GM18508 (cell line): ENCODE results near the gene TOR1AIP2.
"Not testable (repeated sequence)": the region's sequence is repeated elsewhere in the genome, so short reads cannot be mapped to it uniquely, and the experiment has no call there.

ENCODE experiments used
- ATAC-seq: cut with Tn5 transposase; IDR thresholded peaks from one replicate; pipeline ENCODE4 v1.9.1; 2021; ENCODE audit warnings: moderate number of reproducible peaks; ENCODE audit not compliant: insufficient read depth, unreplicated experiment

The TOR1AIP2 gene

GRCh38 chr1:179876300-179876715 lies 1.3 kb downstream of the TOR1AIP2 start:
- no peak for ATAC-seq

DNA sequence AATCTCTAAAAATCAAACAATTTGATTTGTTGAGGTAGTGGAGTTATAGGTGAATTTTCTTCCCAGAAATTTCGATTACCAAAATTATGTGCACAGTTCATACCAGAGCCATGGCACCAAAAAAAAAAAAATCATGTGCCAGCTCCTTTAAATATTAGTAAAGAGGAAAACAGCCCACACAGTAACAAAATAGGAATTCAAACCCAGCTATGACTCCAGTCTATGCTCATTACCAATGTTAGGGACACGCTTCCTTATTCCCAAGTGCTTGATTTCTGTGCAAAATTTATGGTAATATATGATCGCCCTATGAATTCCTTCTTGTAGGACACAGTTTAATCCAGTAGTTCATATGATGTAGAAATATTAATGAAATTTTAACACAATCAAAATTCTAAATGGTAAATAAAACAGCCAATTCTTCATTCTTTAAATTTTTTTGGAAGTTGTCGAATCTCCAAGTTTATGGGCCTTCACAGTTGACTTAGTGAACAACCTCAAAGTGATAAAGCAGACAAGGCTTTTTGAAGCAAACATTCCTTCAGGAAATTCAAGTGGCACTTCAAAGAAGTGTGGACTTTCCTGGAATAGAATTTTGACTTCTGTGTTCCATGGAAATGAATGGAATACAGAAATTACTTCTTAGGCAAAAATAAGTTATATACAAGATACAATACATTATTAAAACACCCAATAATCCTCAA lies 1.9 kb downstream of the TOR1AIP2 start:
- ATAC-seq: no peak

DNA sequence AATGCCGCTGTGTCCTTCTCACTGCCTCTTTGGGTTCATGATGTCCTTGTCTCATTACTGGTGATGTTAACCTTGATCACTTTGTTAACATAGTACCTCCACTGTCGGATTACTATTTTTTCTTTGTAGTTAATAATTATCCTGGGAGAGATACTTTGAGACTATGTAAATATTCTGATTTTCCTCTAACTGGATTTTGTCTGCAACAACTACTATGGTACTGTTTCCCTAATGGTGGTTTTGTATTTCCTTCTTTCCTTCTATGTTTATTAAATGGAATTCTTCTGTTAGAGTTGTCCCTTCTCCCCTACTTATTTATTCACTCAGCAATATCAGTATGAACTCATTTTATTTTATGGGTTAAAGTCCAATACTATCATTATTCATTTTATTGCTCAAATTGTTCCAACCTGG lies 4.2 kb downstream of the TOR1AIP2 start:
- ATAC-seq: no peak

DNA sequence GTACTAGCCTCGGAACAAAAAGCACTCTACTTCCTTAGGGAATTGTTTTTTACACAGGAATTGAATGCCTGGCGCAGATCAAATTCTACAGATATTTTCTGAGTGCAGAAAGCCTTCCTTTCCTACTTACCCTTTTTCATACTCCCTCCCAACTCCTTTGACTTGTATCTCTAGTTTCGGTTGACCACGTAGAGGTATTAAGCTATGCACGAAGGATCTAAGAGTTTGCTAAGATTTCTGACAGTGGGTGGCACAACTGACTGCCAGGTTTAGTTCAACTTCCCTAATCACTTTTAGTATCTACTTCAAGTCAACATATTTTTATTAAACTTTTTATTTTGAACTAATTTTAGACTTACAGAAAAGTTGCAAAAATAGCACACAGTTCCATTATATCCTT lies 5.0 kb downstream of the TOR1AIP2 start:
- ATAC-seq: no peak

GRCh38 chr1:179871940-179872339 lies 5.7 kb downstream of the TOR1AIP2 start:
- ATAC-seq: no peak

GRCh38 chr1:179870870-179871269 lies 6.7 kb downstream of the TOR1AIP2 start:
- no peak for ATAC-seq

DNA sequence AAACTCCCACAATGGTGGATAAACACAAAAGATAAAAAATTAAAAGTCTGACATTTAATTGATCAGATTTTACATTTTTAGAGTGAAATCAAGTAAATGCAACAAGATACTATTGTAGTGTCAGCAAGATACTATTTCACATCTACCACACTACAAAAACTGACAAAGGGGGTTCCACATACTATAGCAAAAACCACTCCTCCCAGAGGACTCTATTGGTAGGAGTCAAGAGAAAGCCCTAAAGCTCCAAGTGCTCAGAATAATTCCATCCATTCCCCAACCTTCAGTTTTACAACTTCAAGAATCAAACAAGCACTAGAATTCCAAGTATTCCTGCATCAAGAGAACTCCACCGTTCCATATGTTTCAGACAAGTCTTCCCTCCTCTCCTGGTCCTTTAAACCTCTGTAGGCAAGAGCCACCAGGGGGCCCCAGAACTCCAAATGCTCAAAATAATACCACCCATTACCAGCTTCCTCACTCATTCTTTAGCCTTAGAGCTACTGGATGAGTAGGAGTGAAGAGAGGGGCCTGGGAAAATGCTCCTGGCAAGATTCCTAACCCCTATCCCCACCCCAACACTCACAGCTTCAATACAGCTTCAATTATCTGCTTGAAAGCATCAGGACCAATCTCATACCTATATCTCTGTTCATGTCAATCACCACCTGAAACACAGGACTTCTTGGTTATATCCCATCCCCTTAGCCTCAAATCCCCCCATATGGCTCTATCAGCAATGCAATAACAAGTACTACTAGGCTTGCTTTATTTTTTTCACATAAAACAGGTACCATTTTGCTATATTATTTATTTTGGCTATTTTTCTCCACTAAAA lies 9.9 kb downstream of the TOR1AIP2 start:
- no peak for ATAC-seq

- no peak for ATAC-seq
Measured at GRCh38 chr1:179866616-179867015, 11.0 kb downstream of the TOR1AIP2 start.

DNA sequence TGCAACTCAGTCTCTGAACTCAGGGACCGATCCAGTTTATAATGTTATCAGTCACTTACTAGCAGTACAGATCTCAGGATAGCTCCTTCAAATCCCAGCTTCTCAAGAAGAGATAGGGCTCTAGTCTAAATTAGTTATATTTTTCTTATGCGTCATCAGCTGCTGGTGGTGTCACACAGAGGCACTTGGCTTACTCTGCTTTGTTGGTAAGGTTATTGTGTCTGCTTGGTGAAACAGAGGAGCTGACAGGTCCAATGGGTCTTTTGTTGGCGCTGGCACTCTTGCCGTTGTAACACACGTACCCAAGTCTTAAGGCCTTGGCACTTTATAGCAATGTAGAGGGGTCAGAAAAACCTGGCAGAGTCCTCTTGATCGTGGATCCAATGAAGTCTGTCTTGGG lies 12.2 kb downstream of the TOR1AIP2 start:
- ATAC-seq: no peak

- ATAC-seq: no peak
Measured at GRCh38 chr1:179860652-179861051, 17.0 kb downstream of the TOR1AIP2 start.

- ATAC-seq: no peak
Measured at GRCh38 chr1:179857009-179857408, 20.6 kb downstream of the TOR1AIP2 start.

DNA sequence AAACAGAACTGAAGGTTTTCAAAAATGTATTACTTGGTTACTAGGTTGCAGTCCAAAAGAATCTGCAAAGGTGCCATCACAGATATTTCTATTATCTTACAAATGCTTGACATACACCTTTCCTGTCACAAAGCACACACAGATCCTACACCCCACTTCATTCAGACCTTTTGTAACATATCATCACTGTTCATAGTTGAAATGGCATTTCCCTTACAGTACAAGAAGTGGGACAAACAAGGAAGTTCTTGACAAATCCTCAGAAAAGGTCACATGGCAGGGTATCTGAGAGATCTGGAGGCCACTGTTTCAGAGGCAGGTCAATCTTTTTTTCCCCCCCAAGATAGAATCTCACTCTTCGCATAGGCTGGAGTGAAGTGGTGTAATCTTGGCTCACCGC lies 21.3 kb downstream of the TOR1AIP2 start:
- no peak for ATAC-seq

- ATAC-seq: not testable (repeated sequence)
Measured at GRCh38 chr1:179855831-179856230, 21.8 kb downstream of the TOR1AIP2 start.

GRCh38 chr1:179853102-179853501 lies 24.5 kb downstream of the TOR1AIP2 start:
- ATAC-seq: no peak

GRCh38 chr1:179848233-179848632 lies 29.4 kb downstream of the TOR1AIP2 start:
- no peak for ATAC-seq

GRCh38 chr1:179840107-179840506 lies 37.5 kb downstream of the TOR1AIP2 start:
- ATAC-seq: no peak

DNA sequence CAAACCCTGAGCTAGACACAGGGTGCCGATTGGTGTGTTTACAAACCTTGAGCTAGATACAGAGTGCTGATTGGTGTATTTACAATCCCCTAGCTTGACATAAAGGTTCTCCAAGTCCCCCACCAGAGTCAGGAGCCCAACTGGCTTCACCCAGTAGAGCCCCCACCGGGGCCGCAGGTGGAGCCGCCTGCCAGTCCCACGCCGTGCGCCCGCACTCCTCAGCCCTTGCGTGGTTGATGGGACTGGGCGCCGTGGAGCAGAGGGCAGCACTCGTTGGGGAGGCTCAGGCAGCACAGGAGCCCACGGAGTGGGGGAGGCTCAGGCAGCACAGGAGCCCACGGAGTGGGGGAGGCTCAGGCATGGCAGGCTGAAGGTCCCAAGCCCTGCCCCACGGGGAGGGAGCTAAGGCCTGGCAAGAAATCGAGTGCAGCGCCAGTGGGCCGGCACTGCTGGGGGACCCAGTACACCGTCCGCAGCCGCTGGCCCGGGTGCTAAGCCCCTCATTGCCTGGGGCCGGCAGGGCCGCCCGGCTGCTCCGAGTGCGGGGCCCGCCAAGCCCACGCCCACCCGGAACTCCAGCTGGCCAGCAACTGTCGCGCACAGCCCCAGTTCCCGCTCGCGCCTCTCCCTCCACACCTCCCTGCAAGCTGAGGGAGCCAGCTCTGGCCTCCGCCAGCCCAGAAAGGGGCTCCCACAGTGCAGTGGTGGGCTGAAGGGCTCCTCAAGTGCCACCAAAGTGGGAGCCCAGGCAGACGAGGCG lies 40.7 kb downstream of the TOR1AIP2 start:
- ATAC-seq: not testable (repeated sequence)

GRCh38 chr1:179831852-179832699 lies 45.5 kb downstream of the TOR1AIP2 start:
- ATAC-seq: no peak

GRCh38 chr1:179831225-179831624 lies 46.4 kb downstream of the TOR1AIP2 start:
- no peak for ATAC-seq

- ATAC-seq: no peak
Measured at GRCh38 chr1:179828554-179829110, 49.0 kb downstream of the TOR1AIP2 start.
